ENCODE measurements around the gene SKAP2.
A peak's percentile ranks its signal among the peaks of the same experiment; 100 is the strongest.

GRCh38 chr7:26777385-26777784, 87.0 kb downstream of the SKAP2 start:
- TF ChIP-seq CTCF (IDR thresholded peaks at IDR 0.05), result peak in 1 of 6 experiments; percentile 10
- TF ChIP-seq POLR2A (IDR thresholded peaks at IDR 0.05), result no peak

All from adrenal gland (tissue), 5 donors.